OCI-LY7 (cell line): Measurements from ENCODE around the gene ZC2HC1B. TPM values are rescaled to one million over a fixed set of nuclear protein-coding genes. Genes with fewer than 3 reads are reported as not detected.

Experiments
- BruUV-seq: library from RNA; stranded (reverse); fragments of 400-500 nt; replicated peaks from 2 replicates; lab custom pipeline; 2021; lab: Mats Ljungman, UMichigan
- CTCF ChIA-PET: fragments of 300-600 bp; sonication (Branson Sonifier 250); formaldehyde crosslinking; loops from one replicate; lab custom pipeline; 2022; ENCODE audit warnings: antibody characterized with exemption; ENCODE audit not compliant: unreplicated experiment; lab: Charles Lee
- POLR2A ChIA-PET: fragments of 300-600 bp; sonication (Branson Sonifier 250); formaldehyde crosslinking; loops from one replicate; lab custom pipeline; 2022; ENCODE audit warnings: antibody characterized with exemption; lab: Charles Lee
- DNase-seq: peaks from one replicate; pipeline ENCODE4 v3.0.0-alpha.2; 2015; ENCODE audit warnings: low spot score
- H2AFZ ChIP-seq: fragments of 200-600 bp; sonication (generic), shearing (Covaris generic); 2 replicates; pipeline ENCODE4 v1.6.1; 2014; ENCODE audit warnings: mild to moderate bottlenecking, antibody characterized with exemption, low read length, moderate library complexity
- H3K27ac ChIP-seq: fragments of 200-600 bp; sonication (generic); 2 replicates; pipeline ENCODE4 v1.5.1; 2014; ENCODE audit warnings: mixed run types, low read depth, mild to moderate bottlenecking, moderate library complexity, low read length, inconsistent platforms; ENCODE audit not compliant: poor library complexity, severe bottlenecking
- H3K36me3 ChIP-seq: fragments of 200-600 bp; sonication (generic); 2 replicates; pipeline ENCODE4 v1.6.1; 2014; ENCODE audit warnings: mild to moderate bottlenecking, antibody characterized with exemption, low read length, moderate library complexity, mixed read lengths; ENCODE audit not compliant: insufficient read depth
- H3K4me1 ChIP-seq: fragments of 200-600 bp; sonication (generic); 2 replicates; pipeline ENCODE4 v1.5.1; 2014; ENCODE audit warnings: mild to moderate bottlenecking, low read length; ENCODE audit not compliant: insufficient read depth, poor library complexity, severe bottlenecking
- H3K4me2 ChIP-seq: fragments of 200-600 bp; sonication (generic); 2 replicates; pipeline ENCODE4 v1.6.1; 2014; ENCODE audit warnings: mild to moderate bottlenecking, low read length
- H3K4me3 ChIP-seq: fragments of 200-600 bp; sonication (generic); 2 replicates; pipeline ENCODE4 v1.5.1; 2014; ENCODE audit warnings: mild to moderate bottlenecking, low read depth, low read length; ENCODE audit not compliant: poor library complexity, severe bottlenecking
- H3K79me2 ChIP-seq: fragments of 200-600 bp; sonication (generic); 2 replicates; pipeline ENCODE4 v1.6.1; 2016; ENCODE audit warnings: low read depth, mild to moderate bottlenecking, low read length, moderate library complexity, mixed read lengths; ENCODE audit not compliant: insufficient read depth
- H3K9me2 ChIP-seq: fragments of 200-600 bp; sonication (generic); 2 replicates; pipeline ENCODE4 v1.6.1; 2016; ENCODE audit warnings: mild to moderate bottlenecking, low read length, mixed read lengths; ENCODE audit not compliant: insufficient read depth
- H3K9me3 ChIP-seq: fragments of 200-600 bp; sonication (generic); 2 replicates; pipeline ENCODE4 v1.6.1; 2014; ENCODE audit warnings: mild to moderate bottlenecking, mixed run types, low read length, mixed read lengths
- H4K20me1 ChIP-seq: fragments of 200-600 bp; sonication (generic); 2 replicates; pipeline ENCODE4 v1.6.1; 2014; ENCODE audit warnings: mild to moderate bottlenecking, antibody characterized with exemption, low read length, moderate library complexity, mixed read lengths; ENCODE audit not compliant: insufficient read depth
- CTCF ChIP-seq: fragments of 200-600 bp; sonication (generic); conservative IDR thresholded peaks from 2 replicates; pipeline ENCODE4 v1.5.1; 2014; ENCODE audit warnings: mild to moderate bottlenecking, antibody characterized with exemption, low read length, moderate library complexity, mixed read lengths
- EZH2phosphoT487 ChIP-seq: fragments of 200-600 bp; sonication (generic); IDR thresholded peaks from 2 replicates; pipeline ENCODE4 v1.6.1; 2018; ENCODE audit warnings: low read depth, borderline replicate concordance, mild to moderate bottlenecking, mixed run types, antibody characterized with exemption, low read length, moderate library complexity, mixed read lengths
- intact Hi-C: fragments of 100-400 bp; cut with micrococcal nuclease; formaldehyde crosslinking; loops from one replicate; pipeline ENCODE4 v1.10.0; 2022; ENCODE audit not compliant: unreplicated experiment
- total RNA-seq, 2 experiments: library from RNA; depleted of rRNA in 1 of 2; stranded (reverse); fragments of >200 nt in 1 of 2; shearing (Covaris generic) in 1 of 2; gene quantifications; 2 replicates each; pipeline ENCODE4 v1.2.3, GENCODE V29; 2014 to 2022

The ZC2HC1B gene
- total RNA-seq, 2 experiments from 2014 or later = not detected

- H3K79me2 ChIP-seq = peaks cover 37% of the 10 kb centered on the region
Observed at GRCh38 chr6:143842902-143843676, 21.2 kb upstream of the ZC2HC1B start, which contains the start of gene LTV1. Gene LTV1, plus strand, starts transcription at chr6:143843338. Its CDS starts 140 bp downstream, at chr6:143843478.

GRCh38 chr6:143843677-143843999 is 20.6 kb upstream of the ZC2HC1B start:
- no TSS peak for BruUV-seq
- Histone ChIP-seq H3K36me3 (peaks cover 41% of the 10 kb centered on the region), H3K4me2 (peak overlapping the region; percentile 89), H2AFZ (peak overlapping the region; percentile 74; the same call in 1 of the 2 replicates), H3K79me2 (peaks cover 37% of the 10 kb centered on the region), H3K27ac (peak overlapping the region; percentile 58), H3K9me2 (no peaks in the 10 kb centered on the region), H3K4me3 (peak overlapping the region; percentile 98), H3K4me1 (peaks cover 13% of the 10 kb centered on the region), H4K20me1 (no peaks in the 10 kb centered on the region), H3K9me3 (no peaks in the 10 kb centered on the region)
- ChIA-PET POLR2A (interaction anchor here (0.7 to 2.3 kb wide), 5 partner anchors 19 to 1177 kb away, joined by 3 to 10 read pairs (median 5); partner anchors contain the start of genes ADAT2 and PEX3), CTCF (no interaction called here)
- peak; percentile 49 for DNase-seq
- intact Hi-C loops = loop anchor here (5.0 to 10.0 kb wide), 6 partner anchors 221 to 899 kb away; partner anchors contain the start of genes ADAT2, HIVEP2 and PEX3
- TF ChIP-seq EZH2phosphoT487 = no peak
- no peak for TF ChIP-seq CTCF

More at GRCh38 chr6:143842902-143843676, 21.2 kb upstream of the ZC2HC1B start, which contains the start of gene LTV1:
- BruUV-seq = no TSS peak
- intact Hi-C loops = loop anchor here (5.0 to 10.0 kb wide), 6 partner anchors 222 to 898 kb away; partner anchors contain the start of genes ADAT2, HIVEP2 and PEX3
- POLR2A ChIA-PET = interaction anchor here (0.7 to 2.3 kb wide), 8 partner anchors 16 to 1177 kb away, joined by 3 to 10 read pairs (median 4); partner anchors contain the start of genes ADAT2 and PEX3
- Histone ChIP-seq H3K9me2 (no peaks in the 10 kb centered on the region), H3K9me3 (no peaks in the 10 kb centered on the region), H4K20me1 (no peaks in the 10 kb centered on the region), H3K4me3 (peak within 1 kb of the TSS; percentile 98), H3K4me2 (peak within 1 kb of the TSS; percentile 89), H2AFZ (peak within 1 kb of the TSS; percentile 74), H3K36me3 (peaks cover 36% of the 10 kb centered on the region), H3K4me1 (peaks cover 13% of the 10 kb centered on the region), H3K27ac (peak within 1 kb of the TSS; percentile 58)
- DNase-seq = peak; percentile 96
- CTCF ChIA-PET = no interaction called here
- no peak for TF ChIP-seq CTCF
- TF ChIP-seq EZH2phosphoT487 = no peak
